SU-DHL-6 (cell line): Measurements from ENCODE around the gene USP6.

Experiments
- EZH2phosphoT487 ChIP-seq: fragments of 200-600 bp; sonication (generic), shearing (Covaris generic); conservative IDR thresholded peaks from 2 replicates; pipeline ENCODE4 v1.6.1; 2018; ENCODE audit warnings: mild to moderate bottlenecking, antibody characterized with exemption, low read length, moderate library complexity, mixed read lengths
- TF ChIP-seq, protein P1 (sequence below): fragments of 200-600 bp; sonication (generic); IDR thresholded peaks from one replicate; pipeline ENCODE4 v1.5.1; 2017; ENCODE audit warnings: antibody characterized with exemption, mild to moderate bottlenecking, low read length, moderate library complexity; ENCODE audit not compliant: insufficient read depth, poor library complexity, severe bottlenecking

DNA sequence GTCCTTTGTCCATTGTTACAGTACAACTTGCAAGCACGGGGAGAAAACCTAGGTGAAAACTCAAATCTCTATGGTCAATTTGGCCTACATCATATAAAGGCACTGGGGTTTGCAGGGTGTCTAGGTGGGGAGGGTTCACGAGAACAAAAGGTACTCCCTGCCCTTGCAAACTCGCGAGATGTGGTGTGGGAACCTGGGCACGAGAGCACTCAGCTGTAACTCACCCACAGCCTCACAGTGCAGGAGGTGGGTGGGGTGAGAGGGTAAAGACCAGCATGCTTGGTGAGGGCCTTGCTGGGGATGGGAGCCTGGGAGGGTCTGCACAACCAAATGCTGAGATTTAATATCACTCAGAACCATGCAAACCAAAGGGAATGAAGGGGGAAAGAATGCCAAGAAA is 94.3 kb downstream of the USP6 start:
- TF ChIP-seq, protein P1, sequence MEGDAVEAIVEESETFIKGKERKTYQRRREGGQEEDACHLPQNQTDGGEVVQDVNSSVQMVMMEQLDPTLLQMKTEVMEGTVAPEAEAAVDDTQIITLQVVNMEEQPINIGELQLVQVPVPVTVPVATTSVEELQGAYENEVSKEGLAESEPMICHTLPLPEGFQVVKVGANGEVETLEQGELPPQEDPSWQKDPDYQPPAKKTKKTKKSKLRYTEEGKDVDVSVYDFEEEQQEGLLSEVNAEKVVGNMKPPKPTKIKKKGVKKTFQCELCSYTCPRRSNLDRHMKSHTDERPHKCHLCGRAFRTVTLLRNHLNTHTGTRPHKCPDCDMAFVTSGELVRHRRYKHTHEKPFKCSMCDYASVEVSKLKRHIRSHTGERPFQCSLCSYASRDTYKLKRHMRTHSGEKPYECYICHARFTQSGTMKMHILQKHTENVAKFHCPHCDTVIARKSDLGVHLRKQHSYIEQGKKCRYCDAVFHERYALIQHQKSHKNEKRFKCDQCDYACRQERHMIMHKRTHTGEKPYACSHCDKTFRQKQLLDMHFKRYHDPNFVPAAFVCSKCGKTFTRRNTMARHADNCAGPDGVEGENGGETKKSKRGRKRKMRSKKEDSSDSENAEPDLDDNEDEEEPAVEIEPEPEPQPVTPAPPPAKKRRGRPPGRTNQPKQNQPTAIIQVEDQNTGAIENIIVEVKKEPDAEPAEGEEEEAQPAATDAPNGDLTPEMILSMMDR = no peak
- TF ChIP-seq EZH2phosphoT487 = no peak
